ENCODE results near the gene ABCC9. TPM values are rescaled to one million over a fixed set of nuclear protein-coding genes. Genes with fewer than 3 reads are reported as not detected.

ABCC9 gene
- total and polyA plus RNA-seq, 2 donors (not counting 3 experiments of a cell fraction or from before 2014, with no cell fraction given): under 0.01 TPM; not detected in 1

- ChIA-PET POLR2A (no interaction called here), CTCF (no interaction called here)
- no peak overlapping the region for H3K4me3 ChIP-seq (replicated peaks in 1 of 3; ENCODE audit: insufficient read depth in 1 of 3, low read depth in 1 of 3, low read length in 3 of 3)
- no peak overlapping the region for H3K9ac ChIP-seq (replicated peaks; ENCODE audit: extremely low read depth, insufficient read depth, low read length)
- no peaks in the 10 kb centered on the region for H3K9me1 ChIP-seq (replicated peaks; ENCODE audit: control insufficient read depth, extremely low read depth, insufficient read depth, low read length)
- dilution Hi-C loops (cut with MboI; ENCODE audit: extremely low pct_ligation_motif_present, low sequenced_read_pairs) (no loop called here), intact Hi-C loops (cut with micrococcal nuclease) (no loop called here)
- no peaks in the 10 kb centered on the region for H3K36me3 ChIP-seq (ENCODE audit: control insufficient read depth in 2 of 2, extremely low read depth in 1 of 2, insufficient read depth in 2 of 2, low read length in 2 of 2)
- H3K4me1 ChIP-seq (ENCODE audit: control insufficient read depth, extremely low read depth, insufficient read depth, low read length): no peaks in the 10 kb centered on the region
- no peaks in the 10 kb centered on the region for H3K79me2 ChIP-seq (ENCODE audit: control insufficient read depth, insufficient read depth, low read length)
- H4K20me1 ChIP-seq (replicated peaks; ENCODE audit: control insufficient read depth, extremely low read depth, insufficient read depth, low read length): no peaks in the 10 kb centered on the region
- BruUV-seq (replicated peaks): no TSS peak
- no peak for DNase-seq (ENCODE audit: low read depth, low spot score)
- no peak overlapping the region for H3K27ac ChIP-seq (ENCODE audit: insufficient read depth, low read depth, low read length)
- TF ChIP-seq CTCF (IDR thresholded peaks at IDR 0.05; ENCODE audit: extremely low read depth in 1 of 2, insufficient read depth in 1 of 2, low read depth in 1 of 2, low read length in 2 of 2): no peak
- TF ChIP-seq POLR2A (IDR thresholded peaks at IDR 0.05; ENCODE audit: low read depth, low read length): no peak
- no peak for TF ChIP-seq EZH2 (IDR thresholded peaks at IDR 0.05; ENCODE audit: borderline replicate concordance, low read depth, low read length, severe bottlenecking)
- TF ChIP-seq MYC (IDR thresholded peaks at IDR 0.05; ENCODE audit: low read depth, low read length): no peak
- TF ChIP-seq MAX (IDR thresholded peaks at IDR 0.05; ENCODE audit: insufficient read depth, insufficient read length): no peak
- no peak for TF ChIP-seq FOS (IDR thresholded peaks at IDR 0.05; ENCODE audit: borderline replicate concordance, insufficient read depth, low read length)
- no peak for TF ChIP-seq GATA2 (IDR thresholded peaks at IDR 0.05; ENCODE audit: insufficient read depth, insufficient read length, low read depth, low read length)
- TF ChIP-seq JUN (IDR thresholded peaks at IDR 0.05; ENCODE audit: borderline replicate concordance, insufficient read depth, insufficient read length, low read depth): no peak
- TF ChIP-seq POLR2AphosphoS5 (IDR thresholded peaks at IDR 0.05; ENCODE audit: insufficient read depth, low read depth, low read length): no peak
- H3K4me2 ChIP-seq (ENCODE audit: insufficient read depth, low read length): no peak overlapping the region
- H3K27me3 ChIP-seq (ENCODE audit: control insufficient read depth in 2 of 2, insufficient read depth in 2 of 2, low read length in 2 of 2): no peaks in the 10 kb centered on the region
- H2AFZ ChIP-seq (ENCODE audit: low read depth, low read length): no peak overlapping the region
- FAIRE-seq: no peak
- no peaks in the 10 kb centered on the region for H3K9me3 ChIP-seq (replicated peaks; ENCODE audit: control insufficient read depth, insufficient read depth, low read length)
Observed at GRCh38 chr12:21797539-21797938, 143.7 kb downstream of the ABCC9 start.
